ENCODE measurements around the gene CST4.
A peak's percentile ranks its signal among the peaks of the same experiment; 100 is the strongest.
"Not testable (repeated sequence)": the region's sequence is repeated elsewhere in the genome, so short reads cannot be mapped to it uniquely, and the experiment has no call there.

The CST4 gene

DNA sequence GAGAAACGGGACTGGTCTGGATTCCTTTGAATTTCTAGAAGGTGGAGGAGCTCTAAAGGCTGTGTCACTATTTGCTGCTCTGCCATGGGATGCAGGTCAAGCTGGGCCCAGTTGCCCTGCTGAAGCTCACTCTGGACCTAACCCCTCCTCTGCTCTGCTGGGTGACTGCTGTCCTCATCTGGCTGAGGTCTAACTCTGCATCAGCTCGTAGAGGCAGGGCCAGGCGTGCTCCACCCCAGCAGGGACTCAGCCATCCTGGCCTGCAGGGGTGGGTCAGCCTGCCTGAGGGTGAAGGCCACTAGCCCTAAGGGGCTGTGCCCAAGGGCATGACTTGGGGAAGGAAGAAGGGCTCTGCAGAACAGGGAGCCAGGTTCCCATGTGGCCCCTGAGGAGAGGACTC, 852 bp downstream of the CST4 start:
- DNase-seq (ENCODE audit: low read depth in 2 of 2), result no peak

DNA sequence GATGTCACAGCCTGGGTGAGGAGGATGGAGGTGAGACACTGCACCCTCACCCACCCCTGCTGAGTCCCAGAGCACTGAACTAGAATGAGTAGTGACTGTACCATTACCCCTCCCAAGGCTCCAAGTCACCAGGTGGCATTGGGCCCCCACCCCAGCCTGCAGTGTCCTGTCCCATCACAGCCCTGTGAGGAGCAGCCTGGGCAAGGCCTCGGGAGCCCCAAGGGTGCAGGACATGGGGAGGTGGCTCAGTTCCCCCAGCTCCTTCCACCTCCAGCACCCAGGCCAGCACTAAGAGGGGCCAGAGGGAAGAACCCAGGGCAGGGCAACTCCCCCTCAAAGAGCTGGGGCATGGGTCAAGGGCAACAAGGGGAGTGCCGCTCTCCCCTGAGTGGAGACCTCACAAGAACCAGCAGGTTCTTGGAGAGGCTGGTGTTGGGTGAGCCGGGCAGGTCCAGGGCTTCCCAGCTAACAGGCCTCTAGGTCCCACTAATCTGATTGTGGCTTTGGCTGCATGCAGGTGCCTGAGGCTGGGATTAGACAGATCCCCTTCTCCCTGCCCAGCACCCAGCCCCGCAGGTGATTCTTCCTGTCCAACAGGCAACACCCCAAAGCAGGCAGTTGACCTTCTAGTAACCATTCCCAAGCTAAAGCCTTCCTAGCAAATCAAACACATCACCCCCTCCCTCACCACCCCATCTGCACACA, 2.6 kb downstream of the CST4 start:
- DNase-seq (ENCODE audit: low read depth in 2 of 2), result no peak

DNA sequence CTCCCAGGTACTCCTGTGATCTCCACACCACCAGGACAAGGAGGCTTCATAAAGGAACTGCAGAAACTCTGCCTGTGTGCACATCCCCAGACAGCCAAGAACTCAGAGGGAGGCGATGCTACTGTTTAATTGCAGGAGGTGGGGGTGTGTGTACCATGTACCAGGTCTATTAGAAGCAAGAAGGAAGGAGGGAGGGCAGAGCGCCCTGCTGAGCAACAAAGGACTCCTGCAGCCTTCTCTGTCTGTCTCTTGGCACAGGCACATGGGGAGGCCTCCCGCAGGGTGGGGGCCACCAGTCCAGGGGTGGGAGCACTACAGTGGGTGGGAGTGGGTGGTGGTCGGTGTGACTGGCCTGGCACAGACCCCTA, 3.3 kb downstream of the CST4 start:
- DNase-seq (ENCODE audit: low read depth in 2 of 2), result not testable (repeated sequence)

DNA sequence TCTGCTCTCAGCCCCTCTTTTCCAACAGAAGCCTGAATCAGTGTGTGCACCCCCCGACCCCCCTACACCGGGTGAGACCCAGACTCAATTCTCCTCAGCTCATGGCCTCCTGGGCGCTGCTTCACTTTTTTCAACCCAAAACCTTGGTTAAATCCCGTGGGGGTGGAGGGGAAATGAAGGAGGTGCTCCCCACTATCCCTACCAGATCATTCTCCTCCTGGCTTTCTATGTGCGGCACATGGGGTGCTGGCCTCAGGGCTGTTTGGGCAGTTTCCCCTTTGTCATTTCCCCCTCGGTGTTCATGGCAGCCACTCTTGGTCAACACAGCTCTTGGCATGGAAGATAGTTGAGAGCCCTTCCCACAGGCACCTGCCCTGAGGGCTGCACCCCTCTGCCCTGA, 4.6 kb downstream of the CST4 start:
- DNase-seq (ENCODE audit: low read depth in 2 of 2), result no peak

DNA sequence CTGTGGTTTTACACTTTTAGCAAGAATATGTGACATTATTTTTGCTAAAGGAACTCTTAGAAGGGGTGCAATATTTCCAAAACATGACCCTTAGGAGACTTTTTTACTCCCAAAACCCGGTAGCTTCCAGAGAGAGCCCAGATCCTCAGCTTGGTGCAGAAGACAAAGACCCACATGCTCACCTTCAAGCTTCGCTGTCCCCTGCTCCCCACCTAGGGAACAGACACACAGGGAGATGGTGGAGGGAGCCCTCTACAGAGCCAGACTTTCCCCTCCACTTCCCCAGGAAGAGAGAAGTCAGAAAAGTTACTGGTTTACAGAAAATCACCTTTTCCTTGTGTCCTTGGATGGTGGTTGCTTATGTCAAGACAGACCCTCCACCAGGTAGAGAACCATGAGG, 5.0 kb downstream of the CST4 start:
- DNase-seq (ENCODE audit: low read depth in 2 of 2), result no peak

DNA sequence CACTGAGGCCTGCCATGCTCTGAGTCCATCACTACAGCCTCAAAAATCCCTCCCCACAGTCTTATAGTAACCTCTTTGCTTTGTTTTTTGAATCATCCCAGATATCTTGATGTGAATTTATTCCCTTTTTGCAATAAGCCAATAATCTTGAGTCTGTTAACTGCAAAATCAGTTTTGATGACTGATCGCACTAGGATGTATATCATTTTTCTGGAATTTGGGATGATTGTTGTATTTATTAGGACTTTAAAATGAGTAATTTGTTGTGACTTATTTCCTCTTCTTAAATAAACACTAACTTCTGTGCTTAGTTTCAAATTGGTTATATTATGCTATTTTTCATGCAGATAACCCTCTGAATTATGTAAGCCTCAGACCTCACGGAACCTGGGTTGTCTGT, 5.6 kb downstream of the CST4 start:
- DNase-seq (ENCODE audit: low read depth in 2 of 2), result no peak

DNA sequence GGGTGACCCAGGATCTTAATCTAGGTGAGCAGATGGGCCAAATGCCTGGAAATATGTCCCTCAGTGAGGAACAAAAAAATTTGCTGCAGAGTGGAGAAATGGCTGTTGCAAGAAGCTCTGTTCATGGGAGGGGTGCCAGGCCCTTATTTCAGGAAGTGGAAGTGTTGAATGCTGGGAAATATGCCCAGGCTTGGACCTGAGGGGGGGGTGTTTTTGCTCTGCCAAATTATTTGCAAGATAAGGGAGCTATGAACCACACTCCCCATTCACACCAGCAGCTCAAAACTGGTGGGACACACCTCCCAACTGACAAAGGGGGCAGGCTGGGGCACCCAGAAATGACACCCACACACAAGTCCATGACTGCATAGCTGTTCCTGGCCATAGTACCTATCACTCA, 8.7 kb downstream of the CST4 start:
- no peak for DNase-seq (ENCODE audit: low read depth in 2 of 2)

DNA sequence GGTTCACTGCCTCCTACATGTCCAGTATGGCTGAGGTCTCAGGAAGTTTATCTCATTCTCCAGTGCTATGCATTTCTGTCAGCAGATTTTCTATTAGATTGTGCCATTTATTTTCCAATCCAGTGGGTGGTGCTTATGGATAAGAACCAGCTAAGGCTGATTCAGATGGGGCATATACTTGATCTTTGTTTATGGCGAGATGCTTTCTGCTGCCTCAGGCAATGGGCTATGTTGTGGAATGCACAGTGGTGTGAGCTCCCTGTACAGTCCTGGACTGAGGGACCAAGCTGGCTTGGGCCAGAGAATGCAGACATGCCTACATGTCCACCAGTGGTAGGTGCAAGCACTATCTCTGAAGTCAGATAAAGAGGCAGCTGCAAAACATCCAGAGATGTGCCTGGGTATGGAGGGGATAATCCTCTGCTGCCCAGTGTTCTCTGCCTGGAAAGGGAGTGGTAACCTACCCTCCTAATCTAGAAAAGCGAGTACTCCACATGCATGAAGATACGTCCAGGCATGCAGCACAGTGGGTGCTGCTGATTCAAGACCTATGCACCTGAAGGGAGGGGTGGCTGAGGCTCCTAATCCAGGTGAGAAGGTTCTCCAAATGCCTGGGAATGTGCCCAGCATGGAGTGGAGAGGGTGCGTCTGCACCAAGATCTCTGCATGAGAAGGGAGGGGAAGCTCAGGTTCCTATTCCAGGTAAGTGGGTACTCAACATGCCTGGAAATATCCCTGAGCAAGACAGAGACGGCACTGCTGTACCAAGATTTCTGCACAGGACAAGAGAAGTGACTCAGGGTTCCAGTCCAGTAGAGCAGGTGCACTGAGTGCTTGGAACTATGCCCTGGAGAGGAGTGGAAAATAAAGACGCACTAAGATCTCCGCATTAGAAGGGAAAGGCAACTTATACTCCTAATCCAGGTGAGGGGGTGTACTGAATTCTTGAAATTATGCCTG, 9.4 kb downstream of the CST4 start:
- DNase-seq (ENCODE audit: low read depth in 2 of 2), result no peak

DNA sequence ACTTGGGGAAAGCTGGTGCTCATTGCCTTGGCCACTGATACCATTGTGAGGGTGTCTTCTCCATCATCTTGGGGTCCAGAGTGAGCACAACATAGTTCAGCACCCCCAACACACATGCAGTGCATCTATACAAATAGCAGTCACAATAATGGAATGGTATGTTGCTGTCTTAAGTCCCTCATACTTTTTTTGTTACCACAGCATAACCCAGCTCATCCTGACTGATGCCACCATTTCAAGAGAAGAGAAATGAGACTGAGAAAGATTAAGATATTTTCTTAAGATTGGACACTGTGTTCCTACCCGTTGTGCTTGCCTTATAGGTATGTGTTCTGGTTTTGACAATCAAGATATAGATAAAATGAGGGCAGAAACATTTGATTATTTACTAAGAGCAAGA, 15.6 kb downstream of the CST4 start:
- DNase-seq (ENCODE audit: low read depth in 2 of 2), result no peak

DNA sequence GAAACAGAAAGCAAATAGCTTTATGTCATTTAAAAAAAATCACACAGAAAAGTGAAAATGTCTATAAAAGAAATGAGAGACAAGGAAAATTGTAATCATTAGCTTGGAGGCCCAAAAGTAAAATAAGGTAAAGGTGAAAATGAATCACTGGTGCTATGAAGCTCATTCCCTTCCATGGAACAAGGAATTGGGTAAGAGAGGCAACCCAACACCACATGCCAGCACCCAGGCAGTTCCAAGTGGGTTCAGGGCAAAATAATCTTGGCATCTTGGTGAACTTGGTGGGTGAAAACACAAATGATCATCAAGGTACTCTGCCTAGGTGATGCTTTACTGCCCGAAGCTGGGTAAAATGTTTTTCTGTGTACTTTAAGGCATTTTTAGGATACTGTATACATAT, 16.7 kb downstream of the CST4 start:
- no peak for DNase-seq (ENCODE audit: low read depth in 2 of 2)

DNA sequence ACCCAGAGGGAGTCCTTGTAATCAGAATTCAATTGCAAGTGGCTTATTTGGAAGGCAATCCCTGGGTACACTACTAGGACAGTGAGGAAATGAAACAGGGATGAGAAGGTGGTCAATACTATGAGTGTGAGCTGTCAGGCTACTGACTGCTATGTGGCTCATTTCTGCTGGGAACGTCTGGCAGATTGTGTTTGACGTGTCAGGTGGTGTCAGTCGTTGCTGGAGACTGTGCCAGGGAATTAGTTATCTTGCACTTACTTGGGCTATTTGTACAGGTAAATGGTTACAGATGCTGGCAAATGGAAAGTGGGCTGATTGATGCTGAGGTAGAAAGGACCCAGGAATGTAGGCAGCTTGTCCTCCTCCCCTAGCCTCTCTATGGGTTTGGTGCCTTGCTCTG, 17.4 kb downstream of the CST4 start:
- no peak for DNase-seq (ENCODE audit: low read depth in 2 of 2)

DNA sequence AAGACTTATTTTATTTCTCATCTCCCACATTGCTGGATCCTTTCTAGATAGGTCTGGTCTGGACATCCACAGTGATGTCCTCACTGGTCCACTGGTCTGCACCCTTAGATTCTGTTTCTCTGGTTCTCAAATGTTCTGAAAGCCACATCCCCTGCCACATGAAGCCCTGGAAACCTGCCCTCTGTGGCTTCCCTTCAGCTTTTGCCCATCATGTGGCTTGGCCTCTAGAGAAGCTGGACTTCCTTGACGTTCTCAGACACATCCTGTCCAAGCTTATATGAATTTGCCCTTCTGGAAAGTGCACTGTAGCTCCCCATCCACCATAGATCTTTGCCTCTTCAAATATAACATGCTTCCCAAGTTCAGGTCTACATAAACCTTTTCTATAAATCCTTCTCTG, 18.5 kb downstream of the CST4 start:
- no peak for DNase-seq (ENCODE audit: low read depth in 2 of 2)

DNA sequence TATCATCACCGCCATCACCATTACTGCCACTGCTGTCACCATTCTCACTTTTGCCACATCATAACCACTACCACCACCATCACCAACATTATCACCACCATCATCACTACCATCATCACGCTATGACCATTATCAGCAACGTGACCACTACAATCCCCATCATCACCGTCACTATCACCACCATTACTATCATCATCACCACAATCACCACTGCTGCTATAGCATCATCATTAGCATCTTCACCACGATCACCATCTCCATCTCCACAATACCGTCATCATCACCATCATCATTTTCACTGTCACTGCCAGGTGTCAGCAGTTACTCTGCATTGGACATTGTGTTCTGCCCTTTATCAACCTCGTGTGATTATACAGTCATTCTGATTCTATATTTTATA, 19.0 kb downstream of the CST4 start:
- DNase-seq (ENCODE audit: low read depth in 2 of 2), result no peak

DNA sequence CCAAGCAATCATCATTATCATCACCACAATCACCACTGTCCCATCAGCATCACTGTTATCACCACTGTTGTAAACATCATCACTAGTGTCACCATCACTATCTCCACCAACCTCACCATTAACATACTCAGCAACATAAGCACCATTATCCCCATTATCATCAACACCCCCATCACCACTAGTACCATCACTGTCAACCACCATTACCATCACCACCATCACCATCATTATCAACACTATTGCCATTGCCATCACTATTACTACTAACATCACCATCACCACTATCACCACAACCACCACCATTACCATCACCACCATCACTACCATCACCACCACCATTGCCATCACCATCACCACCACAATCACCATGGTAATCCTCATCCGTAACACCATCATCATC, 19.5 kb downstream of the CST4 start:
- no peak for DNase-seq (ENCODE audit: low read depth in 2 of 2)

DNA sequence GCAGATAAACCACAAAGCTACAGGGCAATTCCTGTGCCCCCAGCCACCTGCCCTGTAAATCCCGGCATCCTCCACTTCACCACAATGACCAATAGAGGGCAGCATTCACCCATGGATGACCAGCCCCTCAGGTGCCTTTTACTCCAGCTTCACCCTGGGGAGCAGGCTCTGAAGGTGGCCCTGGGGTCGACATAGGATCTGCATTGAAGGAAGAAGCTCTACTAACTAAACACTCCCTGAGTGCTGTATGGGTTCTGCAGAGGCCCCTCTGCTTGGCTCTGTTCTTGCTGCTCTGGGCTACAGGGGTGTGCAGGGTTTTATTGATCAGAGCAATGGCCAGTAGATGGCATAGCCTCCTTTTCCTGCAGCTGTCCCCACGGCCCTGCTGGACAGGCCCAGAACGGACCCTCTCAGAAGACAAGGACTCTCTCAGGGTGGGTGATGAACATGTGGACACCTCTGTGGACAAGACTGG, 20.3 kb downstream of the CST4 start:
- peak; percentile 12 to 13 for DNase-seq (ENCODE audit: low read depth in 2 of 2)

DNA sequence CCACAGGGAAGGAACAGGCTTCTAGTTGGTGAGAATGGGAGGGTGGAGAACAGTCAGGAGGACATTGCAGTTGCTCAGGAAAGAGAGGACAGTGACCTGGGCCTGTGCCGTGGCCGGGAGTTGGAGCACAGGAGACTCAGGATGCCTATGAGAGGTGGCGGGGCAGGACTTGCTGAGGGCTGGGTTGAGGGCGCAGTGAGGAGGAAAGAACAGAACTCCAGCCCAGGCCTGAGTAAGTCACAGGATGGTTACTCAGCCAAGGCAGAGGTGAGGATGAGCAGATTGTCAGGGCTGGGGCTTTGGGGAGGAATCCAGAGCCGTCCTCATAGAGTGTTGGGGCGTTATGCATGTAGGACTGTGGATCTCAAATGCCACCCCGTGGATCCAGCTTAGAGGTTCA, 21.2 kb downstream of the CST4 start:
- no peak for DNase-seq (ENCODE audit: low read depth in 2 of 2)

DNA sequence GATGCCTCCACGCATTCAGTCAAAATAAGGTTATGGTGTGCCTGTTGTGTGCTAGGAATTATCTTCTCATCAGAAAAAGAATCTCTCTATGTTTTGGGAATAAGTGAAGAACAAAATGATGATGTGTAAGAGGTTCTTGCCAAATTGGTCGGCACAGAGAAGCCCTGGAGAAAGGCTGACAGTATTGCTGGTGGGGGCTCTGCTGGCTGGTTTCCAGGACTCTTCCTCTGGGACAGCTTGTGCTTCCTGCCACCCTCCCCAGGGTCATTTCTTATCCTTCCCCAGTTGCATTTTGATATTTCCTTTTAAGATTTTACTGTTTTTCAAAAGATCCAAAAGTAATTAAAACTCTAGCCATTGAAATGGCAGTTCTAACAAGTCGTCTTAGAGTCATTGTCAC, 22.1 kb downstream of the CST4 start:
- DNase-seq (ENCODE audit: low read depth in 2 of 2), result no peak

DNA sequence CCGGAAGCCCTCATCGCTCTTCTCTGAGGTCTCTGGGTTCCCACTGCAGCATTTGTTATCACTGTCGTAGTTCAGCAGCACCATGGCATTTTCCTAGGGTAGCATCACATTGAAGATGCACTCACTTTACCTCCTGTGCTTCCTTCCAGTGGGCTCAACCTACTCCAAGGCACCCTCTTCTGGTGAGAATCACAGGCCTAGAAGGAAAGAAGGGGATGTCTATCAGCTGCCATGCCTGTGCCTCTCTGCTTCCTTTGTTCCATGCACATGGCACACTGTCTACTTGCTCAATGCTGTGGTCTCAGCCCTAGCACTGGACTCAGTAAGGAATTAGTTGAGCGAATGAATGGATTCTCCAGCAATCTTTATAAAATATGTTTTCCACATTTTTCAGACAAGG, 22.6 kb downstream of the CST4 start:
- no peak for DNase-seq (ENCODE audit: low read depth in 2 of 2)

DNA sequence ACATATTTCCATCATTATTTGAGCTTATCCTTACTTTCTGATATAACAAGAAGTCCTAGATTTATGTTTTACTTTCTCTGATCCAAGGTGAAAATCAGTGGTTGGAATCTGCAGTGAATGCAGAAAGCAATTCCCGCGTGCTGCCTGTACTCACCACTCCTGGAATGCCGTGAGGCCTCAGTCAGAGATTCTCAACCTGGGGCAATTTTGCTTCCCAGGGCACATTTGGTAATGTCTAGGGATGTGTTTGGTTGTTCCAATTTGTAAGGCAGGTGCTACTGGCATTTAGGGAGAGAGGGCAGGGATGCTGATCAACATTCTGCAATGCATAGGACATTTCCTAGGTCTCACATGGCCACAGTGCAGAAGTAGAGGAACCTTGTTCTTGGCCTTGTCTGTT, 23.9 kb downstream of the CST4 start:
- no peak for DNase-seq (ENCODE audit: low read depth in 2 of 2)

DNA sequence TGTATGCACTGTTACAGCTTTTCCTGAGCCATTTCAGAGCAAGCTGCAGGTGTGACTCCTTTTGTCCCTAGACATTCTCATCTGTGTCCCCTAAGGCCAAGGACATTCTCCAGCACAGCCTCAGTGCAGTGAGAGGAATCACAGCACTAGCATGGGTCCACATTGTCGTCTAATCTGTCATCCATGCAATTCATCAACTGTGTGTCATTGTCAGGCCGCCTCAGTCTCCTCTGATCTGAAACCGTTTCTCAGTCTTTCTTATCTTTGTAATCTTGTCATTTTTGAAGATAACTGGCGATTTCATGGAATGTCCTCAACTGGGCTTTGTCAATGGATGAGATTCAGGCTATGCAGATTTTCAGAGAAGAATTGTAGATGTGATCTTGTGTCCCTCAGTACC, 24.8 kb downstream of the CST4 start:
- DNase-seq (ENCODE audit: low read depth in 2 of 2), result not testable (repeated sequence)

DNA sequence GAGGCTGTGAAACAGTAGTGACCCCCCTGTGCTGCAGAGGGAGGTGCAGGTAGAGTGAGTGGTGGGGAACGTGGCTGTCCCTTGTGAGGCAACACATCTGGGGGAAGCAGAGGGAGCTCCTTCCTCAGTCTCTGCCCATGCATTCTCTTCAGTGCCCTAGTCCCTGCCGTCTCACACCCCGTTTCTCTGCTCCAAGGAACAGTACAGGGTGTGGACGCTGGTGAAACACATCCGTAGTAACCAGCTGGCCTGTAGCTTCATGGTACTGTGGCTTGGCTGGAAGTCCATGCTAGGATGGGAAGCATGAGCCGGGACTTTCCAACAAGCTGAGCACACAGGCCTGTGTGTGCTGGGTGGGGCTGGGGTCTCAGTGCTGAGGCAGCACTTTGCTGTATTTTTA, 25.7 kb downstream of the CST4 start:
- no peak for DNase-seq (ENCODE audit: low read depth in 2 of 2)

DNA sequence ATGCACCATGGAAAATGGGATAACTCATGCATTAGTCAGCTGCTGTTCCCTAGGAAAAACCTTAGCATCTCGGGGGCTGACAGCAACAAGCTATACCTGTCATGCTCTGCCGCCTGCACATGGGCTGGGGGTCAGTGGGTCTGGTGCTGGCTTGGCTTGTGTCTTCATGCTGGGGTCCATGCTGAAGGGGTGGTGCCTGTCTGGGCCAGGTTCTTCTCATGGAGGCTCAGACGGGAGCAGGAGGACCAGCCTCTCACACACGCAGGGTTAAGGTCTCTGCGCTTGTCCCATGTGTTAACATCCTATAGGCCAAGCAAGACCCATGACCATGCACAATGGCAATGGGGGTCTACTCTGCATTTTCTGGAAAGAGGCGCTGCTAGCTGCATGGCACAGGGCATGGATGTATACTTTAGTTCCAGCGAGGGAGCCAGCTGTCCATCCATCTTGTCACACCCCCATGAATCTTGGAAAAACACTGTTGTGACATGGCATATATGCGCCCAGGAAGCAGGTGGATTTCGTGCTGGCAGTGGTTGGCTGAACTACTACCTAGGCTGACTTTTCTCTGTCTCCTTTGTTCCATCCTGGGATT, 26.5 kb downstream of the CST4 start:
- no peak for DNase-seq (ENCODE audit: low read depth in 2 of 2)

DNA sequence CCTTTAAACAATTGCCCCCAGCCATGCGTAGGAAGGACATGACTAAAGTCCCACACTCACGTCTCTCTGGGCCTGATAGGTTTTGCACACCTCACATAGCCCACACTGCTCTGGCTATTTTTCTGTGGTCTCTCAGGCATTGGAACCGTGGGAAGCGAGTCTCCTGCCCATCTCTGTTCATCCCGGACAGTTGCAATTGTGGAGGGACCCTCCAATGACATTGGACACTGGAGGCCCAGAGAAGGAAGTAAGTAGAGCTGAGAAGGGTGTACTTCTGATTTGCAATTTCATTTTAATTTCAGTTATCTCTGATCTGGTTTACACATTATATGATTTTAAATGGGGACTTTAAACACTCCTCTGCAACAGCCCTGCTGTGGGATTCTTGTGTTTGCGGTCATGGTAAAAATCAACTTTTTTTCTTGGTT, 27.8 kb downstream of the CST4 start:
- DNase-seq (ENCODE audit: low read depth in 2 of 2), result no peak

Measured in stimulated activated CD4-positive, alpha-beta T cell treated with anti-CD3 and anti-CD28 coated beads, Interleukin-15, amount 100 ng/mL, for 48 hours (primary cell).